GM19099 (cell line): Measurements from ENCODE around the gene ACOT8.

Experiments
- POLR2A ChIP-seq: IDR thresholded peaks from 3 replicates; pipeline ENCODE4 v1.6.1; 2011; ENCODE audit warnings: low read depth; ENCODE audit not compliant: insufficient read length; ENCODE audit errors: extremely low read depth

ACOT8 gene

GRCh38 chr20:45848421-45848820, 8.8 kb downstream of the ACOT8 start:
- TF ChIP-seq POLR2A, result no peak

DNA sequence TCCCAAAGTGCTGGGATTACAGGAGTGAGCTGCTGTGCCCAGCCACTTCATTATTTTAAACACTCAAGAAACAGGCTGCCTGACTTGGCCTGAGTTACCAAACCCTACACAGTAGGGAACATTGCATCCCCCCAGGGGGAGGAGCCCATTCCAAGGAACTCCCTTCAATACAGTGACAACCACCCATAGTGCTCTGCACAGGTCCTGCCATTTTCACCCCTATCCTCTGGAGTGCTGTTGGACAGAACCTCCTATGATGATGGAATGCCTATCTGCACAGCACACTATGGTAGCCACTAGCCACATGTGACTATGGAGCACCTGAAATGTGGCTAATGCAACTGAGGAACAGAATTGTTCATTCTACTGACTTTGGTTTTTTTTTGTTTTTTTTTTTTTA, 11.7 kb downstream of the ACOT8 start:
- TF ChIP-seq POLR2A, result no peak

DNA sequence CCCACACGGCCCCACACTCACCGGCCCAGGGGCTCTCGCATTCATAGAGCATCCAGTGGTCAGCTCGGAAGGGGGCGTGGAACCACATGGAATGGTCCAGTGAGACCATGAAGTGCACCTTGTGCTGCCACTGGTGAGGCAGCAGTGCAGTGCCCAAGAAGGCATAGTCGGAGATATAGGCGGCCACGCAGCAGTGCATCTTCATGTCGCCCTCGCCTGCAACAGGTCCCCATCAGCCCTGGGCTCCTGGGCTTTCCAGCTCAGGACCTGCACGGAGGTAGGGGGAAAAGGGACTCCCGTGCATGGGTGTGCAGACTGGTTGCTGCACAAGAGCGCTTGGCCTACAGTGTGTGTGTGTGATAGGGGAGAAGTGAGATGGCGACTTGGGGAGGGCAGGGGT, 13.7 kb downstream of the ACOT8 start:
- no peak for TF ChIP-seq POLR2A

- no peak for TF ChIP-seq POLR2A
These were observed 14.9 kb downstream of the ACOT8 start for GRCh38 chr20:45842169-45842812.

DNA sequence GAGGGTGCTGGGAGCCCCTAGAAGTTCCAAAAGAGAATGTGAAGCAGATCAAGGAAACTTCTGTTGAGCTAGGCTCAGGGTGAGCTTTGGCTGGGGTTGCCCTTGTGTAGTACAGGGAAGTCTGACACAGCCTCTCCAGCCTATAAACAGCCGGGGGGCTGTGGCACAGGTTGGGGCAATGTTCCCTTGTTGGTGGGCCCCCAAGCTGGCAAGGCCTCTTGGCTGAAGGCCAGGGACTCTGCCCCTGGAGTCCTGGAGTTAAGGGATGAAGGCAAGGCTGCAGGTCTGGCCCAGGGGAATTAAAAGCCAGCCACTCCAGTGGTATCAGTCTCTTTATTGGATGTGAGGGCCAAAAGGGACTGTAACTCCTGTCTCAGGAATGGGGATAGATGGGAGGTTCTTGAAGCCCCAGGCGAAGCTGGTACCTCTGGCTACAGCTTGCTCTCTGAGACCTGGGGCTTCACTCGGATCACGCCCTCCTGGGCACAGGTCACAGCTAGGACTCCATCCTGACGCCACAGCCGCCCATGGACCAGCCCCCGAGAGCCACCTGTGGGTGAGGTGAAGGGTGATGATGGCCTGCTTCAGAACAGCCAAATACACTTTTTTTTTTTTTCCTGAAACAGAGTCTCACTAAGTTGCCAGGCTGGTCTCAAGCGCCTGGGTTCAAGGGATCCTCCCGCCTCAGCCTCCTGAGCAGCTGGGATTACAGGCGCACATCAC, 15.6 kb downstream of the ACOT8 start:
- TF ChIP-seq POLR2A, result no peak

GRCh38 chr20:45840700-45841198, 16.4 kb downstream of the ACOT8 start:
- TF ChIP-seq POLR2A, result no peak

- TF ChIP-seq POLR2A, result no peak
These were observed 20.4 kb downstream of the ACOT8 start for GRCh38 chr20:45836841-45837240.

- no peak for TF ChIP-seq POLR2A
These were observed 21.4 kb downstream of the ACOT8 start for GRCh38 chr20:45835825-45836224.

DNA sequence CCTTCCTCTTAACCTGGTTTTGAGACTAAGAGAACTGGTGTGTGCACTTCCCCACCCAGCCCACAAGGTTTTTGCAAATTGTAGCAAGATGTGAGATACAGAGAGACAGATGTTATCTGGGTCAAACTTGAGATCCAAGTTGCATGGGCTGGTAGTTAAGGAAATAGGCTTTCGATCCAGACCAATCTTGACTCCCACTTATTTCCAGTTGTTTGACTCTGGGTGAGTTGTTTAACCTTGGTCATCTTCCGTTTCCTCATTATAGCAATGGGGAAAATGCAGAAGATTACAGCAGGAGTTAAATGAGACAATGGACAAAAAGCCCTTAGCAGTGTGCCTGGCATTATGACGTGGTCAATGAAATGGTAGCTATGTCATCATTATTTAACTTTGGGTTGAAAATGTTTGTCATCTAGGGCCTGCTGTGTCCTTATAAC, 21.8 kb downstream of the ACOT8 start:
- TF ChIP-seq POLR2A, result no peak

- no peak for TF ChIP-seq POLR2A
These were observed 22.4 kb downstream of the ACOT8 start for GRCh38 chr20:45834797-45835161.

GRCh38 chr20:45833883-45834796, 23.1 kb downstream of the ACOT8 start:
- TF ChIP-seq POLR2A, result no peak

GRCh38 chr20:45833030-45833882, 23.9 kb downstream of the ACOT8 start, which contains the start of gene SNX21:
Gene SNX21 (plus strand): TSS chr20:45833799. CDS start chr20:45833920, 121 bp downstream.
- TF ChIP-seq POLR2A, result no peak

DNA sequence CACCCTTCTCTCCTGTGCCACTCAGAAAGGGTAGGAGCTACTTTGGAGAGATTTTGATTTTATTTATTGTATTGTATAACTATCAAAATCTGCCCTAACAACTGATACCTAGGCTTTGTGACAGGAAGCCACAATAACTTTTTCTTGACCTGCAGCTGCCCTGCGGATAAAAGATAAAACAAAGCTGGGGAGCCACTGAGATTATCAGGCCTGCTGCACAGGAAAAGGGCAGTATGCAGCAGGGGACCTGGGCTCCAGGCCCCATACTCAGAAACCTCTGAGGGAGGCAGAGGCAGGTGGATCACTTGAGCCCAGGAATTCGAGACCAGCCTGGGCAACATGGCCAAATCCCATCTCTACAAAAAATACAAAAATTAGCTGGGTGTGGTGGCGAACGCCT, 24.6 kb downstream of the ACOT8 start:
- no peak for TF ChIP-seq POLR2A

GRCh38 chr20:45828589-45828988, 28.6 kb downstream of the ACOT8 start:
- TF ChIP-seq POLR2A, result no peak
